Activated T-helper 1 cell treated with anti-CD3 and anti-CD28 coated beads, Interleukin-2, amount 50 U/mL, for 16 hours (primary cell): ENCODE measurements around the gene SMPD3.
A peak's percentile ranks its signal among the peaks of the same experiment; 100 is the strongest.

Experiments
- DNase-seq, 2 donors: peaks; one replicate each; pipeline ENCODE4 v3.0.0-alpha.2; 2020; ENCODE audit warnings: low read depth in 1 of 2, low spot score in 1 of 2

Gene SMPD3

GRCh38 chr16:68406458-68407152, 41.7 kb downstream of the SMPD3 start:
- DNase-seq: no peak

GRCh38 chr16:68404736-68405345, 43.5 kb downstream of the SMPD3 start:
- no peak for DNase-seq

DNA sequence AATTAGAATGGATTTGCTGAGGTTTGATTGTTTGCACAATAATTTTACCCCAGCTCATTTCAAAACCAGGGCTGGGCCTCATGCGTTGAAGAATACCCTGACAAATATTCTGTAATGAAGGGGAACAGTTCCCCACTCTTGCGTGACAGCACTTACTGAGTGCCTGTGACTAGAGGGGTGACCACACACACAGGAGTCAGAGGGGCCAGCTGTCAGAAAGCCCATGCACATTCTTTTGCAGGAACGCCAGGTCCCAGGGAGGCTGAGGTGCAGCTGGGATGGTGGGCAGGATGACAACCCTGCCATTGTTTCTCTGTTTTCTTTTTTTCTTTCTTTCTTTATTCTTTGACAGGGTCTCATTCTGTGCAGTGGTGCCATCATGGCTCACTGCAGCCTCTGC, 44.6 kb downstream of the SMPD3 start:
- DNase-seq: no peak

DNA sequence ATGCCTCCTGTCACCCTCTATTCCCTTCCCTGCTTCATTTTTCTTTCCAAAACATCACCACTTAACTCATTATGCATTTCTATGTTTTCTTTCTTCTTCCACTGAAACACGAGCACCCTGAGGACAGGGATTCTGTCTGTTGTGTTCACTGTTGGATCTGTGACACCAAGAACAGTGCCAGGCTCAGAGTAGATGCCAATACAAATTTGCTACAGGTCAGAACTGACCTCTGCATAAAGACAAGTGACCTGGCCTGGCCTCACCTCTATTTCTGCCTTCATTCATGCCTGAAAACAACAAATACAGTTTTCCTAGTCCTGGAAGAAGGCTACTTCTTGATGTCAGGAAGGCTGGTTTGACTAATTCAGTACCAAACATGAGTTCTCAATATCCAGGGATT, 45.1 kb downstream of the SMPD3 start:
- no peak for DNase-seq

DNA sequence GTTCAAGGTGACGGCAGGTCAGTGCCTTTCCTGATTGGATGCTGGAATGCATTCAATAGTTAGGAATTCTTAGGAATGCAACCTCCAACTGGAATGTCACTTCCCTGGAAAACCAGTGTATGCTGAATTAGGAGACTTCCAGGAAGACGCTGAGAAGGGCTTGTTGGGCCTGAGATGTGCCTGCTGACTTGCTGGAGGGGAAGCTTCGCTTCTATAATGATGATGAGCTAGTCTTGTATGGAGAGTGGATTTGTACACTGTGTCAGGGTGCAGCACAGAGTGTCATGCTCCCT, 45.6 kb downstream of the SMPD3 start:
- DNase-seq: no peak

DNA sequence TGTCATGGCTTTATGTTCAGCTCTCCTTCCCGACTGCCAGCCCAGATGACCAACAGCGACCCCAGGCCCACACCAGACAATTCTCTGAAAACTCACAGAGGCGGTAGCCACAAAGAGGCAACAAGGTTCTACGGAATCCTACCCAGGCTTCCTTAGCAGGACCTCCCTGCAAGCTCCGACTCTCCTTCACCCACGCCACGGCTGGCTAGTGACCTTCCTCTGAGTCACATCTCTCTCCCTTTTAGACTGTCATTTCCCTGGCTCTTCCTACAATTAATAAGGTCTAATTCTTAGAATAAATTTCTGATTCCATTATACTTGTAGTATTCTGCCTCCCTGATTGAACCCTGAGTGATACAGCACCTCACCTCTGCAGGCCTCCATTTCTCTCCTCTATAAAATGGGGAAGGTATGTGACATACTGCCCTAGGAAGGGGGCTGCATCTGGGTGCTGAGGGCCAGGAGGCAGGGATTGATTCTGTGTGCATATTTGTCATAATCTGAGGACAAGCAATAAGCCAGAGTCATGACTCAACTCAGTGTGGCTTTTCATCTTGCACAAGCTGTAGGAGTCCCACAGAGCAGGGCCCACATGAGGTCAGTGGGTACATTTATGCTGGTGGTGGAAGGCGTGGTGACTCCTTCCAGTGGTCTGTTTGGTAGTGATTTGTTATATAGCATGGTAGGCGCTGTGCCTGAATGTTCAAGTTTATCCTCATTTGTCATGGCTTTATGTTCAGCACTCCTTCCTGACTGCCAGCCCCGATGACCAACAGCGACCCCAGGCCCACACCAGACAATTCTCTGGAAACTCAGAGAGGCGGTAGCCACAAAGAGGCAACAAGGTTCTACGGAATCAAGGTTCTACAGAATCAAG, 46.2 kb downstream of the SMPD3 start:
- DNase-seq: no peak

- no peak for DNase-seq
These were observed 47.3 kb downstream of the SMPD3 start for GRCh38 chr16:68400924-68401460.

DNA sequence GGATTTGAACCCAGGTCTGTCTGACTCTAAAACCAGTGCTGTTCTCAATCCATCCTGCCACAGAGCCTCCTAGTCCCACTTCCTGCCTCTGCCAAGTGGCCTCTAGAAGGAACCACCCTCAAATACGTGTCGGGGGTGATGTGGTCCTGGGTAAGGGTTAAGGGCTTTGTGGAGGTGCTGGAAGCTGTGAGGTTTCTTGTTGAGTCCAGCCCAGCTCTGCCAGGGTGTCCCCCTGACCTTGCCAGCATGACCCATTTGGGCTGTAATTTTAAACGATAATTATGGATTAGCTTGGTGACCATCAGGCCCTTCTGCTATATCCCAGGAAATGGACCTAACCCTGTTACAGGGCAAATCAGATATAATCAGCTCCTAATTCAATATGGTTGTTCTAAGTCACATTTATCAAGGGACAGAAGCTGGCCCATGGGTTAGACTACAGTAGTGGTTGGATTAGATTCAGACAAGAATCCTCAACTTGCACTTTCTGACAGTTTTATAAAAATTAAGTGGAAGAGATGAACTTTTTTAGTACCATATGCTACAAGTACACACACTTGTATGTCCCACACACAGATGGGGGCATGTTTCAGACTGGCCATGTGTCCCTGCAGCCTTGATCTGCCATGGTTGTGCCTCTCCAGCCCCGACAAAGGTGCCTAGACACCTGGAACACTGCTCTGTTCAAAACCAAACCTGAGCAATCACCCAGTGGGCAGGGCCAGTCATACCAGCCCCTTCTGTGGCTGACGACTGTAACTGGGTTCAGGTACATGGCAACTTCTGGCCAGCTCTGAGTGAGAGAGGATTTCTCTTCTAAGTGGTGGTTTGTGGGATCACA, 48.0 kb downstream of the SMPD3 start:
- DNase-seq: no peak

DNA sequence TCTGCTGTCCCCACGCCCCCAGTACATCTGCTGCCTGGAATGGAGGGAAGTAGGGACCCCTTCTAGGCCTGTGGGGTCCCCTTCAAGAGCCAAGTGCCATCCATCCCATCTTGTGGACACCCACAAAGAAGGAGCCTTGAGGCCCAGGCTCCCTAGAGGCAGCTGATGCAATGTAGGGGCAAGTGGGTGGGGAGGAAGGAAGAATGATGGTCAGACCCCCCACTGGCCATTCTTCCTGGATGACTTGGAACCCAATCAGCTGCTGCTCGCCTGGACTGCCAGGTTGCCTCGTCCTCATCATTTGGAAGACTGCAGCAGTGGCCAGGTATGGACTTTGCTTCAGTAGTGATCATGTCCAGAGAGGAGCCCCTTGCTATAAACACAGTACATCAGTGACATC, 48.9 kb downstream of the SMPD3 start:
- DNase-seq: no peak

GRCh38 chr16:68397710-68398201, 50.6 kb downstream of the SMPD3 start:
- no peak for DNase-seq

GRCh38 chr16:68396481-68396880, 51.8 kb downstream of the SMPD3 start:
- DNase-seq: peak; percentile 17 to 24

GRCh38 chr16:68395815-68396214, 52.5 kb downstream of the SMPD3 start:
- DNase-seq: no peak

DNA sequence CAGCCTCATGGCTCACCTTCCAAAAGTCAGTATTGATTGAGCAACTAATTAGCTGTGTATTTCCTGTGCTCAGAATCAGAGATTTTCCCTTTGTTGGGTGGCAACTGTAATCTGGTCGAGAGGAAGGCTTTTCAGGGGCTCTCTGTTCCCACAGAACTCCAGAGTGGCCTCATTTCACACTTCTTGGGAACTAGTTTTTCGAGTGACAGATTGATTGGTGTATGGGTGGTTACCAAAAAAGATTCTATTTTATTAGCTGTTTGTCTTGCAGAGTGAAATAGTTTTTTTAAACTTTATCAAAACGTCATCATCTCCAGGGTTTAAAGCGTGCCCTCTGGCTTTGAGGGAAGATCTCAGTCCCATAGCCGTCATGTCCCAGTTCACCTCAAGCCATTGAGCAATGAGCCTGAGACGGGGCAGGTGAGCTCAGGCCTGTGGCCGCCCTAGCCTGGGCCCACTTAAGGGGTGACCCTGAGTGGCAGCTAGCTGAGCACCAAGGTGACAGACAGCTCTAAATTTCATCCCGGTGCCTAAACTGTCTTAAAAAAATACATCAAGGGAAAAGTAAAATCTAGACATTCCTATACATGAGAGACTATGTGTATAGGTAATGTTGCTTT, 53.0 kb downstream of the SMPD3 start:
- no peak for DNase-seq

DNA sequence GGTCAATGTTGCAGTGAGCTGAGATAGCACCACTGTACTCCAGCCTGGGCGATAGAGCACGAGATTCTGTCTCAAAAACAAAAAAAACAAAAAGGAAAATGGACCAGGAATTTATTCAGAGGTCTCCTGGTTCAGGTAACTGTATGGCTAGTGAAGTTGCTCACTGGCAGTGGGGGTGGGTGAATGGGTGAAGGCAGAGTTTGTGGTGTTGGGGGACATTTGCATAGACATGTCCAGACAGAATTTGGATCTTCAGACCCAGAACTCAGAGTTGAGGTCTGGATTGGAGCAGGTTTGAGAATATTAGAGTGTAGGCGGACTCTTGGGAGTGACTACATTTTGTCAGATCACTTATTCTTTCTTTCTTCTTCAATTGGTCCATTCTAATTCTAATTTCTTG, 55.0 kb downstream of the SMPD3 start:
- no peak for DNase-seq

- no peak for DNase-seq
These were observed 58.4 kb downstream of the SMPD3 start for GRCh38 chr16:68389750-68390371.

DNA sequence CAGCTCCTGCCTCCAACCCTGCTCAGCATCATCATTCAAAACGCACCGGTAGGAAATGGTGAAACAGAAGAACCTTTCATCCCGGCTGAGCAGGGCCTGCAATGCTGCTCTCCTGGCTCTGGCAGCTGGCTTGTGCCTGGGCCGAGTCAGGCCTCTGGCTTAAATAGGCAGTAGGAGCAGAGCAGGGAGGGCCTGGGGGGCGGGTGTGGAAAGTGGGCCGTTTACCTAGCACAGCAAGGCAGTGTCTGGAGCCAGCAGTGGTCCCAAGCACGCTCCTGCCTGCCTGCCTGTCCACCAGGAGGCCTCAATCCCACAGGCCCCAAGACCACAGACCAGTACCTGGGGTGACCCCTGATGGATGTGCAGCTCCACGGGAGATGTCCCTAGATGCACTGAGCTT, 59.3 kb downstream of the SMPD3 start:
- DNase-seq: no peak

DNA sequence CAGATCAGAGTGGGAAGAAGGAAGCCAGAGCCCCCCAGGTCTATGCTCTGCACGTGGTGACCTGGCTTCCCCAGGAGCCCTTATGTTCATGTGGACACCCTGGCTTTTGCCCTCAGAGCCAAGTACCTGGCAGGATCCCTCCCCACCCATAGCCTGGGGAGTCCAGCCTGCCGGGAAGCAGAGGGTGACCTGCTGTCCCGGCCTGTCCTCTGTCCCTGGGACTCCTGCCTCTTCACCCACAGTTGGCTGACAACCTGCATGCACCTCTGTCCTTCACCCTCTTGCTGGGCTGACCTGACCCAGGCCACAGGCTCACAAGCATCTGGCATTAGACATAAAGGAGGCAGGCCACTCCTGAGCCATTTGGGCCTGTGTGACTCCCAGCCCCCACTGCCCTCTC, 60.2 kb downstream of the SMPD3 start:
- no peak for DNase-seq

DNA sequence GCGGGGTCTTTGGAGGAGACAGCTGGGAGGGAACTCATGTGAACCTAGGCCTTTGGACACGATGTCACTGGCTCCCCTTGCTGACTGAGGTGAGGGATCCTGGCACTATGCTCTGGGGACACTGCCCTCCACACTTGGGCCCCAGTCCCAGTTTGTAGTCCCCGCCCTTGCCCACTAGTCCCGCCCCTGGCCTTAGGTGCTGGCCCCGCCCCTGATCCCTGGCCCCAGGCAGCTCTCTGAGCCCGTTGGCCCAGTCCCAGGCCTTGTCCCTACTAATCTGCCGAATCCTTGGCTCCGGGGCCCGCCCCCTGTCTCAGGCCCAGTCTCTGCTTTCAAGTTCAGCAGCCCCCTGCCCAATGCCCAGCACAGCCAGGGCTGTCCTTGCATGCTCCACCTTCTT, 61.0 kb downstream of the SMPD3 start:
- no peak for DNase-seq

GRCh38 chr16:68386628-68387027, 61.7 kb downstream of the SMPD3 start:
- no peak for DNase-seq

DNA sequence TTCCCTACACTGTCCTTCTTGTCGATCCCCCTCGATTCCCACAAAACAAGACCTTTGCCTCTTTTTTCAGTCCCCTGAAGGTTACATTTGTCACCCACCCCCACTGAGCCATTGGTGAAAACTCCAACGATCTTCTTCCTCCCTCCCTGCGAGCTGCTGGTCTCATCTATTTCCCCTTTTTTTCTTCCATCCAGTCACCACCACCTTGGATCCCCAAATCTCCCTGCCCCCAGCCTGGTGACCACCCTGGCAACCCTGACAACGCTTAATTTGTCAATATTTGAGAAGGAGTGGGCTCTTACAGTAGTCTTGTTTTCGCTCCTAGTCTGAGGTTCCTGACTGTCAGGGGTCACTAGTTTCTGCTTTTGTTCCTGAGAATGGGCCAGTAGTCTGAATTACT, 62.9 kb downstream of the SMPD3 start:
- DNase-seq: no peak
